IPS-18a (cell line): ENCODE measurements around the gene CYP2W1.

Experiments
- H3K27ac ChIP-seq: one replicate; pipeline ENCODE4 v1.5.1; 2013; ENCODE audit warnings: low read length
- H3K27me3 ChIP-seq: one replicate; pipeline ENCODE4 v1.6.1; 2013; ENCODE audit warnings: mild to moderate bottlenecking, low read length; ENCODE audit not compliant: control insufficient read depth, insufficient read depth
- H3K36me3 ChIP-seq: one replicate; pipeline ENCODE4 v1.6.1; 2013; ENCODE audit warnings: low read depth, low read length; ENCODE audit not compliant: control insufficient read depth
- H3K4me1 ChIP-seq: one replicate; pipeline ENCODE4 v1.6.1; 2013; ENCODE audit warnings: low read depth, low read length; ENCODE audit not compliant: control insufficient read depth
- H3K4me3 ChIP-seq: one replicate; pipeline ENCODE4 v1.5.1; 2013; ENCODE audit warnings: low read length
- H3K9ac ChIP-seq: one replicate; pipeline ENCODE4 v1.6.1; 2013; ENCODE audit warnings: mild to moderate bottlenecking, low read length, moderate library complexity
- H3K9me3 ChIP-seq: one replicate; pipeline ENCODE4 v1.6.1; 2013; ENCODE audit warnings: low read depth, low read length; ENCODE audit not compliant: control insufficient read depth

The CYP2W1 gene

GRCh38 chr7:1019789-1020610 lies 37.0 kb downstream of the CYP2W1 start:
- Histone ChIP-seq H3K4me1 (no peaks in the 10 kb centered on the region), H3K4me3 (no peak overlapping the region), H3K9ac (no peak overlapping the region), H3K36me3 (no peaks in the 10 kb centered on the region), H3K27me3 (no peaks in the 10 kb centered on the region), H3K9me3 (no peaks in the 10 kb centered on the region), H3K27ac (no peak overlapping the region)

DNA sequence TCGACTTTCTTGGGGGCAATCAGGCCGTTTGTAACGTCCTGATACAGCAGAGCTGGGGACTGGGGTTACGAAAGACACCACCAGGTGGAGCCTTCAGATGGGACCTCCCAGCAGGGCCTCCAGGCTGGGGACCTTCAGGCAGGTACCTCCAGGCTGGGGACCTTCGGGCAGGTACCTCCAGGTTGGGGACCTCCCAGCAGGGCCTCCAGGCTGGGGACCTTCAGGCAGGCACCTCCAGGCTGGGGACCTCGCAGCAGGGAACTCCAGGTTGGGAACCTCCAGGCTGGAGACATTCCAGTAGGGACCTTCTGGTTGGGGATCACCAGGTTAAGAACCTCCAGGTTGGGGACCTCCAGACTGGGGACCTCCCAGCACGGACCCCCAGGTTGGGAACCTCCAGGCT lies 37.9 kb downstream of the CYP2W1 start:
- H3K27ac ChIP-seq, result no peak overlapping the region

DNA sequence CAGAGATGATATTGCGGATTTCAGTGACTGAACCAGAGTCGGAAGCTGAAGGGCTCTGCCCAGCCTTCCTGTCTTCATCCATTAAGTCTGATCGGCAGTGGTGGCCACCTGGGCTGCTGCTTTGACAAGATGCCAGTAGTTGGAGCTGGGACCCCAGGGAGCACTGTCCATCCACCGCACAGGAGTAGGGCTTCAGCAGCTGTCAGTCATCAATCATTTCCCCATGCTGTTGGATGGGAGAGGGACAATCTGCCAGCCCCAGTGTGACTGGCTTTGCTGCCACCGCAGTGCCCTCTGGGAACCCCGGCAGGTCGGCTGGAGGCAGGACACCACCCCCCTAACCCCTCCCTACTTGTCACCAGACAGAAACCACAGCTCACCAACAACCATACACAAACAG lies 38.4 kb downstream of the CYP2W1 start:
- Histone ChIP-seq H3K4me3 (no peak overlapping the region), H3K36me3 (peaks cover 3% of the 10 kb centered on the region)

More for the DNA sequence above, 37.9 kb downstream of the CYP2W1 start:
- no peak overlapping the region for H3K4me3 ChIP-seq
- no peaks in the 10 kb centered on the region for H3K36me3 ChIP-seq
- H3K4me1 ChIP-seq, result no peaks in the 10 kb centered on the region
- H3K27me3 ChIP-seq, result no peaks in the 10 kb centered on the region
- no peaks in the 10 kb centered on the region for H3K9me3 ChIP-seq
- H3K9ac ChIP-seq, result no peak overlapping the region

DNA sequence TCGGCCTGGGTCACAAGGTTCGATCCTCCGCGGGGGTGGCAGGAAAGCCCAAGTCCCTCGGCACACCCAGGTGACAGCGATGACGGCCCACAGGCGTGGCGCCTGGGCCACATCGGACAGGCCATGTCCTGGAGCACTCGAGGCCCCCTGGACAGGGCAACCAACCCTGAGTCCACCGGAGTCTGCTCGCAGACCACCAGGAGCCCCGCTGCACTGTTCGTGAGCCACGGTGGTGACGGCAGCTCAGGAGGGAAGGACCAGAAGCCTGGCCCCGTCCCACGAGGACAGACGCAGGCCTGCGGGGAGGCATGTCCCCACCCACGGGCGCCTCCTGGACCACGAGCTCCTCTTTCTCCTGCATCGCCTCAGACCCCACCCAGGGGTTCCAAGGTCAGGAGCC lies 39.0 kb downstream of the CYP2W1 start:
- peaks cover 4% of the 10 kb centered on the region for H3K27me3 ChIP-seq
- H3K36me3 ChIP-seq, result peaks cover 4% of the 10 kb centered on the region
- H3K4me1 ChIP-seq, result no peaks in the 10 kb centered on the region
- H3K9me3 ChIP-seq, result no peaks in the 10 kb centered on the region
- H3K4me3 ChIP-seq, result no peak overlapping the region
- H3K27ac ChIP-seq, result no peak overlapping the region
- H3K9ac ChIP-seq, result no peak overlapping the region

More for the DNA sequence above, 38.4 kb downstream of the CYP2W1 start:
- no peak overlapping the region for H3K9ac ChIP-seq
- no peak overlapping the region for H3K27ac ChIP-seq
- no peaks in the 10 kb centered on the region for H3K27me3 ChIP-seq
- H3K4me1 ChIP-seq, result no peaks in the 10 kb centered on the region
- H3K9me3 ChIP-seq, result no peaks in the 10 kb centered on the region

DNA sequence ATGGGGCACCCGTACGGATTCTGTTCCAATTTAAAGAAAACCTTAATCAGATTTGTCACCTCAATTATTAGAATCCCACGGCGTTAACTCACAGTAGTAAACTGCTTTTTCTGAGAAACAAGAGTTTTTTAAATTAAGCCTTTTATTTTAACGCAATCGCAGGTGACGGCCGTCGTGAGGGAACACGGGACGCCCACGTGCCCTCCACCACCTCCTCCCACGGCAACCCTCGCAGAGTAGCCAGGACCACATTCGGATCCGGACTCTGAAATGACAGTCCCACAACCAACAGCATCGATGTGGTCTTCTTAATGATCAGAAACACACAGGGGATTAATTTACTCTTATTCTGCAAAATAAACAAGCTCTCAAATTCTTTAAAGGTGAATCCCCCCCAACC lies 39.4 kb downstream of the CYP2W1 start:
- no peak overlapping the region for H3K9ac ChIP-seq
- no peak overlapping the region for H3K27ac ChIP-seq

DNA sequence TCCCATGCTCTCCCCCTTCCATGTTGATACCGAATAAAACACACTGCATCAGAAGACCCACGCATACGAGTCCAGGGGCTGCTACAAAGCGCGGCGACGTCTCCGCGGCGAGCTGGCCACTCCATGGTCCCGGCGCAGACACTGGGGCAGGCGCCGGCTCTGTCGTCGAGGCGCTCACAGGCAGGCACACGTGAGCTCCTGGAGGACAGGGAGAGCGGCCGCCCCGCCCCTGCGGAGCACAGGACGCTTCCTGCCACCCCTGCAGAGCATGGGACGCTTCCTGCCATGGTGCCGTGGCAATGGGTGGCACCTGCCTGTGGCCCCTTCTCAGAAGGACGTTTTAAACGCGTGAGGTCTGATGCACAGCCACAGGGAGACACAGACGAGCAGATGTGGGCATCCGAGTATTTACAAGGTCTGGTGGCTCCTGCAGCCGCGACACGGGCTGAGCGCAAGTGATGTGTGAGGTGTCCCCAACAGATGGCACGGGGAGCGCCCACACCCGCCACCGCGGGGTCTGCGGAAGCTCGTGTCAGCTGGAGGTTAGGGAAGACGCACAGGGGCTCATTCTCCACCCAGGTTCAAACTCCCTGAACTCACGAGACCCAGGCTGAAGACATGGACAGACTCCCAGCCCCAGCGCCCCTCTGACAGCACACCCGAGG lies 40.0 kb downstream of the CYP2W1 start:
- Histone ChIP-seq H3K4me3 (no peak overlapping the region), H3K36me3 (peaks cover 4% of the 10 kb centered on the region), H3K27me3 (peaks cover 9% of the 10 kb centered on the region), H3K9ac (no peak overlapping the region), H3K4me1 (no peaks in the 10 kb centered on the region), H3K27ac (no peak overlapping the region), H3K9me3 (no peaks in the 10 kb centered on the region)

More for the DNA sequence above, 39.4 kb downstream of the CYP2W1 start:
- Histone ChIP-seq H3K4me1 (no peaks in the 10 kb centered on the region), H3K27me3 (peaks cover 8% of the 10 kb centered on the region), H3K9me3 (no peaks in the 10 kb centered on the region), H3K4me3 (no peak overlapping the region), H3K36me3 (peaks cover 4% of the 10 kb centered on the region)

- no peak overlapping the region for H3K9ac ChIP-seq
- peaks cover 4% of the 10 kb centered on the region for H3K36me3 ChIP-seq
- no peaks in the 10 kb centered on the region for H3K9me3 ChIP-seq
- no peaks in the 10 kb centered on the region for H3K4me1 ChIP-seq
- H3K27ac ChIP-seq, result no peak overlapping the region
- no peak overlapping the region for H3K4me3 ChIP-seq
- peaks cover 9% of the 10 kb centered on the region for H3K27me3 ChIP-seq
These were observed 41.4 kb downstream of the CYP2W1 start for GRCh38 chr7:1024331-1024841.

- H3K9me3 ChIP-seq, result no peaks in the 10 kb centered on the region
- H3K27ac ChIP-seq, result no peak overlapping the region
- H3K36me3 ChIP-seq, result peaks cover 4% of the 10 kb centered on the region
- no peak overlapping the region for H3K9ac ChIP-seq
- H3K27me3 ChIP-seq, result peaks cover 9% of the 10 kb centered on the region
- no peak overlapping the region for H3K4me3 ChIP-seq
- no peaks in the 10 kb centered on the region for H3K4me1 ChIP-seq
These were observed 42.1 kb downstream of the CYP2W1 start for GRCh38 chr7:1024876-1025742.

DNA sequence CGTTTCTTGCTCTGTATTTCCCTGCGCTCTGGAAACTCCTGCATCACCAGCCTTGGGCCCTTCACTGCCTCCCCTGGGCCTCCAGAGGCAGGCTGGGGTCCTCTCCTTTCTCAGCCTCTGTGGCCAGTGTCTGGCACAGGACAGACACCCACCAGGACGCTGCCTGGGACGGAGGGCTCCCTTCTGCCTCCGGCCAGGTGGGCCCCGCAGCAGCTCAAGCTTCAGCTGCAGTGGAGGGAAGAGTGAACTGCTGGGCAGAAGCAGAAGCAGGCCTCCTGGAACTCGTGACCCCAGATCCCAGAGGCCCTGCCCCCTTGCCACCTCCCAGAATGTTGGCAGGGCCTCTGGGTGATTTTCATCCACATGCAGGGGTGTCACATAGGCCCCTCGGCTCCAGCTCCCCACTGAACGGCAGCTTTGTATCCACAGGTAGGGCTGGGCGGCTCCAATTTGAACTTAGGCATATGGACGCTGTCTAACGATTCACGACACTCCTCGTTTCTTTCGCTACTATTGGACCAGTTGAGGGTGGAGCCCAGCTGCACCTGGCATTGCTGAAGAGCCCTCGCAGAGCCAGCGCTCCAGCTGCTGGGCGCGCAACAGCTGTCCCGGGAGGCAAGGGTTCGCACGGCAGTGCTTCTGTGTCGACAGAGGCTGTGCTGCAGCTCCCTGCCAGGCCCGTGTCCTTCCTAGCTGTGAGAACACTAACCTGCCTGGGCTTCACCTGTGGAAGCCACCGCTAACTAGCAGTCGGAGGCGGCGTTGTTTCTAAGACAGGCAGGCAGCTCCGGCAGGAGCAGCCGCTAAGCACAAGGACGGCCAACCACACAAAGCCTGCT lies 43.0 kb downstream of the CYP2W1 start:
- no peak overlapping the region for H3K9ac ChIP-seq
- H3K36me3 ChIP-seq, result peaks cover 4% of the 10 kb centered on the region
- no peak overlapping the region for H3K4me3 ChIP-seq
- H3K27ac ChIP-seq, result no peak overlapping the region
- no peaks in the 10 kb centered on the region for H3K4me1 ChIP-seq
- H3K27me3 ChIP-seq, result peaks cover 9% of the 10 kb centered on the region
- no peaks in the 10 kb centered on the region for H3K9me3 ChIP-seq

- peaks cover 4% of the 10 kb centered on the region for H3K36me3 ChIP-seq
- peaks cover 9% of the 10 kb centered on the region for H3K27me3 ChIP-seq
- no peak overlapping the region for H3K4me3 ChIP-seq
- H3K4me1 ChIP-seq, result no peaks in the 10 kb centered on the region
- no peaks in the 10 kb centered on the region for H3K9me3 ChIP-seq
- H3K9ac ChIP-seq, result no peak overlapping the region
- no peak overlapping the region for H3K27ac ChIP-seq
These were observed 43.8 kb downstream of the CYP2W1 start for GRCh38 chr7:1026721-1027161.
